Stimulated activated CD4-positive, alpha-beta T cell treated with anti-CD3 and anti-CD28 coated beads, TNF-alpha, amount 100 ng/mL, for 1 hour (primary cell): ENCODE results near the gene EMP3.
"Not testable (repeated sequence)": the region's sequence is repeated elsewhere in the genome, so short reads cannot be mapped to it uniquely, and the experiment has no call there.

ENCODE experiments used
- DNase-seq, 3 donors: peaks; one replicate each; pipeline ENCODE4 v3.0.0-alpha.2; 2020; ENCODE audit warnings: low read depth in 3 of 3, low spot score in 1 of 3

The EMP3 gene

GRCh38 chr19:48371367-48371766 is 46.0 kb downstream of the EMP3 start:
- no peak for DNase-seq

GRCh38 chr19:48371771-48372170 is 46.4 kb downstream of the EMP3 start:
- DNase-seq = not testable (repeated sequence)

- DNase-seq = no peak
Observed at GRCh38 chr19:48372904-48373303, 47.6 kb downstream of the EMP3 start.

GRCh38 chr19:48373567-48373966 is 48.2 kb downstream of the EMP3 start:
- no peak for DNase-seq

GRCh38 chr19:48378194-48378570 is 52.8 kb downstream of the EMP3 start:
- no peak for DNase-seq

- DNase-seq = no peak
Observed at GRCh38 chr19:48379058-48379457, 53.7 kb downstream of the EMP3 start.
